ENCODE results near the gene WDR7.
A peak's percentile ranks its signal among the peaks of the same experiment; 100 is the strongest.

Gene WDR7

DNA sequence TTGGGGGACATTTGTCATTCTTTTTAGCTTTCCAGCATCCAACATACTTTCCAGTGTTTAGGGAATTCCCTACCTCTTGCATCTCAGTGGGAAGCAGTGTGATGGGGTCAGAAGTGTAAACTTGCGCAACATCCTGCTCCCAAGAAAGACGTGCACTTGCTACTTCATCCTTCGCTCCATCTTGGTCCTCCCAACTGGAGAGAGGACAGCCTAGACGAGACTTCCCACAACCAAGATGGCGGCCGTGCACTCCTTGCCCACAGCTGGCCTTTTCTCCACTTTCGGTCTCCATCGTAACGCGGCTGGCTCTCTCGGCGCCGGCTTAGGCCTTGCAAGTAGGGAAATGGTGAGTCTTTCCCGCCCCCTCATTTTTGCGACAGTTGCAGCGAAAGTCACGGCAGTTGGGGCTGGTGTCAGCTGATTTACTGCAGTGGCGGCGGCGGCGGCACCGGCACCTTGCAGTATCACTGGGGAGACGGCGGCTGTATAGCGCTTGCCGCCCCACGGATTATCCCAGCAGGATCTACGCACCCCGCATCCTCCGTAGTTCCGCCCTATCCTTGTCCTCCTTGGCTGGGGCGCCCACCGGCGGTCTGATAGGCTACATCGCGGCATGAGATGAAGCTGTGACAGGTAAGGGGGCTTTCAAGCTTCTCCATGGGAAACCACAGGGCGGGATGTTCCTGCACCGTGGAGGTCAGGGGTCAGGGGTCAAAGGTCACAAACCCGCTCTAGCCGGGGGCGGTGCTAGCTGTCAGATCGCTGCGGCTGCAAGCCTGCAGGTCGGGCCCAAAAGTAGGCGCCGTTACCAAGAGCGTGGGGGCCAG is at the start of gene WDR7:
Gene WDR7, plus strand, starts transcription at position 416 of the 827 bp plus-strand sequence. CDS start 21,157 bp downstream, outside the sequence.
- peak; percentile 85 to 94 for DNase-seq (ENCODE audit: low read depth in 2 of 2)

DNA sequence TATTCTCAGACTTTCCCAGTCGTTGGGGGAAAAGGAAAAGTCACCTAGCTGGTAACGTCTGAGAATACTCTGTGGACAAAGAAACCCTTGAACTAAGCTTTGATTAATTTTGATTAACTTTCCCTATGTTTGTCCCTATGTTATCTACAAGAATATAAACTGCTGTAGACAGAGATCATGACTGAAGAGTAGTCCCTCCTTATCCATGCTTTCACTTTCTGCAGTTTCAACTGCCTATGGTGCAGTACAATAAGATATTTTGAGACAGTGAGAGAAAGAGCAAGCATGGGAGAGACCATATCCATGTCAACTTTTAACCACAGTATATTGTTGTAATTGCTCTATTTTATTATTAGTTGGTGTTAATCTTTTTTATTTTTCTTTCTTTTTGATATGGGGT is 44.5 kb upstream of the WDR7 start:
- no peak for DNase-seq (ENCODE audit: low read depth in 2 of 2)

DNA sequence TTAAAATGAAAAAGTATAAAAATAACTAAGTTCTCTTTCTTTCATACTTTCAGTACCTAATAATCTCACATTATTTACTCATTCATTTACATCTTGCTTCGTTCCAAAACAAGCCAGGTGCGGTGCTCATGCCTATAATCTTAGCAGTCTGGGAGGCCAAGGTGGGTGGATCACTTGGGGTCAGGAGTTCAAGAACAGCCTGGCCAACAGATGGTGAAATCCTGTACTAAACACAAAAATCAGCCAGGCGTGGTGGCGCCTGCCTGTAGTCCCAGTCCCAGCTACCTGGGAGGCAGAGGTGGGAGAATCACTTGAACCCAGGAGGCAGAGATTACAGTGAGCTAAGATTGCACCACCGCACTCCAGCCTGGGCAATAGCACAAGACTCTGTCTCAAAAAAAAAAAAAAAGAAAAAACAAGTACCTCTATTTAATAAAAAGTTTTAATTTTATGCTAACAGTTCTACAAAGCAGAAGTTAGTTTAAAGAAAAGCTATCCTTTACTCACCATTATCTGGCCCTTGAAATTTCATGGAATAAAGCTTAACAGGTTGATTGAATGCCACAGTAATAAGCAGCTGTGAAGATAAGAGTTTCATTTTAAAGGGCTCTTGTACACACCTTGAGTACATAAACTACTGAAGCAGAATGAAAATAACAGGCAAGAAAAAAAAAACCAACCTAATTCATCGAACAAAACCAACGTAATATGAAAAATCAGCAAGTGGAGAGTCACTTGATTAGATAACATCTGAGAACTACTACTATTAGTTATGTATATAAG is 35.2 kb upstream of the WDR7 start:
- DNase-seq (ENCODE audit: low read depth in 2 of 2): no peak

DNA sequence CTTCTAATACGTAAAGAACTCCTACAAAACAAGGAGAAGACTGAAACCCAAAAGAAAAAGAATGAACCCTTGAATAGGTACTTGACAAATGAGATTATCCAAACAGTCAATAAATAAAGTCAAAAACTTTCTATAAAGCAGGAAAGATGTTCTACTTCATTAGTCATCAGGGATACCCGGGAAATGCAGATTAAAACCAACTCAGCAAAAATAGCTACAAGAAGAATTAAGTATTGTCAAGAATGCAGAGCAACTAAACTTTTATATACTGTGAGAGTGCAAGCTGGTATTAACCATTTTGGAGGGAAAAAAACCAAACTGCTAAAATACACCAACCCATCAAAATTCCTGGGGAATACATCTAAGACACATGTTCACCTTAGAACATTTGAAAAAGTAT is 23.2 kb upstream of the WDR7 start:
- DNase-seq (ENCODE audit: low read depth in 2 of 2): no peak

DNA sequence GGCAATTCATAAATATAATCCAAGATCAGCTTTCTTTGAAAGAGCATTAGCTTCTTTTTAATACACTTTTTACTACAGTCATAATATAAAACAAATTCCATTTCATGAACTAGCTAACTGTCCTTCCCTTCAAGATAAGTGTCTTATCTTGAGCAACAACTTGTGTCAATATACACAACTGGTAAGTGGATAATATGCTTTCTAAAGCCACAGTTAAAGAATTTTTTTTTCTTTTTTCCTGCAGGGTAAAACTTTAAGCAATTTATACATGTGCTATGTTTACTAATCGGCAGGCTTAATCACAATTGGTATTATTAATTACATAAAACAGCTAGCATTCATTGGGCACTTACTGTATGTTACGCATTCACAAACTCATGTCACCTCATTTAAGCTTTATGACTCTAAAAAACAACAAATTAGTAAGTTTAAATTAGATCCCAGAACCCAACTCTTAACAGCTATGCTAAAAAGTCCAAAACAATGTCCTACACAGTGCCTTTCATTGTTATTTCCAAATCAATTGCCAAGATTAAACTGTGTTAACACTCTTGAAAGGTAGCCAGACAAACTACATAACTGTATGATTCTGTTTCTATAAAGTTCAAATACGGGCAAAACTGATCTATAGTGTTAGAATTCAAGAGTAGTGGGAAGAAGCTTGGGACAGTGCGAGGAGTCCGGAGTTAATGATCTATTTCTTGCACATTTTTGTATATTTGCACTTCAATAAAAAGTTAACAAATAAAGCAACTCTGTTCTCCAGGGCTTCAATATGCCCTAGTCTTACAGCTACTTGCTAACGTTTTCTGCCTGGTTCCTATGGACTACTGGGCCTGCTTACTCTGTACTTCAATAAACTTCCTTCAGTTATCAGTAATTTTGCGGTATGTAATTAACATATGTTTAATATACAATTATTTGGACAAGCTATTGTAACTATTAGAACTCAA is 18.8 kb upstream of the WDR7 start:
- DNase-seq (ENCODE audit: low read depth in 2 of 2): no peak

DNA sequence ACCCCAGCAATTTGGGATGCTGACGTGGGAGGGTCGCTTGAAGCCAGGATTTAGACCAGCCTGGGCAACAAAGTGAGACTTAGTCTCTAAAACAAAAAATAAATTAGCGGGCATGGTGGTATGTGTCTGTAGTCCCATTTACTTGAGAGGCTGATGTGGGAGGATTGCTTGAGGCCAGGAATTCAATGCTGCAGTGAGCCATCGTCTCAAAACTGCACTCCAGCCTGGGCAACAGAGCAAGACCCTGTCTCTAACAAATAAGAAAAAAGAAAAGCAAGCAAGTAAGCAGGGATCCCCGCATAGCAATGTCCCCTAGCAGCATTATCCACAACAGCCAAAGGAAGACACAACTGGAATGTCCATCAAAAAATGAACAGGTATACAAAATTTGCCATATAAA is 16.2 kb upstream of the WDR7 start:
- no peak for DNase-seq (ENCODE audit: low read depth in 2 of 2)

DNA sequence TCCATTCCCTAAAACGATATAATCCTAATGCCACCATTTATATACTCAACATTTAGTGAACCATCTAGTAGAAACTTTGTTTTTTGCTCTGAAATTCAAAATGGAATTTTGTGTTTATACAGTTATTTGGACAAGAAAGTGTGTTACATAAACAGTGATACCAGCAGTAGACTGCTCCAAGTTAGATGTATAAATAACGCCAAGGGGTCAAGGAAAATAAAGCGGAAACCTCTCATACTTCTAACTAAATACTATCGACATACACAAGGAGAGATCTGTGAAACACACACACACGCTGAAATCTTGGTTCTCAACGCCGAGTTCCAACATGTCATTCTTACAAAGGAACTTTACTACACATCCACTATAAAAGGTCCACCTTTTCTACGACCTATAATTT is 14.0 kb upstream of the WDR7 start:
- no peak for DNase-seq (ENCODE audit: low read depth in 2 of 2)

DNA sequence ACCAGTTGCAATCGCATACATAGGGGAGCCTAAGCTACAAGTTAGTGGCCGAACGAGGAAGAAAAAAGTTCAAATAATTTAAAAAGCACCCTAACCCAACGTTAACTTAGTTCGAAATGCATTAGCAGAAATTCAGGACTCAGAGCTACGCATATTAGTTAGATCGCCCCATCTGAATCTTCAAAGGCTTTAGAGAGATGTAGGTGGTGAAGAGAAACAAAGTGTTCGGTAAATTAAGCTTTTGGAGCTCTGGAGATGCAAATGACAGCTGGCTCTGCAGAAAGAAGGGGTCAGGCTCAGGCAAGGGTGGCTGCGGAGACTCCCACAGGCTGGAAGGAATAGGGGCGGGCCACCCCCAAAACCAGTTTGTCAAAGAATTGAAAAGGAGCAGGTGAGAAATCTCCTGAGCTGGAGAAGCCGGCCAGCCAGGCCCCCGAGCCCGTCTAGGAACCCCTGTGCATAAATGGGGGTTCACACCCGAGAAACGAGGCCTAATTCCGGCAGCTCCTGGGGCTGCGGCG is 13.4 kb upstream of the WDR7 start:
- peak in 1 of 2 donors; percentile 10 for DNase-seq (ENCODE audit: low read depth in 2 of 2)

DNA sequence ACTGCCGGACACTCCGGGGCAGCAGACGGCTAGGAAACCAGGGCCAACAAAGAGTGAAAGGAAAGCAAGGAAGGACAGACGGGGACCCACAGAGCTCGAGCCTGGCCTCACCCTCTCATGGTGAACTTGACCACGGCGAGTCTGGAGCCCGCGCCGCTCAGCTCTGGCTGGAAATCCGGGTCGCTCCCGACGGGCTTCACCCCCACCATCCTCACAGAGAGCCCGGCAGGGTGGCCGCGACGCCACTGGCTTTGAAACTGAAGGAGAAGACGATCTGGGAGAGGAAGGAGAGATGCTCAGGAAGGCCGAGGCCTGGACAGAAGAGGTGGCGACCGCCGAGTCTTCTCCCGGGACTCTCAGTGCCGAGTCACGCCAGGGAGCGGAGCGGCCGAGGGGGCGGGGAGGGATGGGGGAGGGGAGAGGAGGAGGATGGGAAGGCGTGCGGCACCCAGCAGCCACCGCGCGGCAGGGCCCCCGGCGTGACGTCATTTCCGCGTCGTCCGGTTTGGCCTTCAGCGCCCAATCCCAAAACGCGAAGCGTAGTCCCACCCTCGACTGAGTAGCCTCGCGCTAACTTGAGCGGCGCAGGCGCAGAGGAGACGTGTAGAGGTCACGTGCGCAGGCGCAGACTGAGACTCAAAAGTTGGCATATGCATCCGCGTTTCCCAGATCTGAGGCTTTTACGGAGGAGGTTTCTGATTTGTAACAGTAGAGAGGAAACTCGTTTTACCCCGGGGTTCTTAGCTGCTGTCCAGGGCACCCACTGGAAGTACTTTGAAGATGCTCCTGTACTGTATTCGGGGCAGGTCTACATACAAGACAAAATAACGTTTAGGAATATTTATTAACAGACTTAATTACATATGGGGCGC is 12.7 kb upstream of the WDR7 start, which contains the start of gene TXNL1:
Gene TXNL1, minus strand, starts transcription at position 361 of the 872 bp plus-strand sequence. Its CDS starts 152 bp downstream, at position 209.
- peak; percentile 99 for DNase-seq (ENCODE audit: low read depth in 2 of 2)

DNA sequence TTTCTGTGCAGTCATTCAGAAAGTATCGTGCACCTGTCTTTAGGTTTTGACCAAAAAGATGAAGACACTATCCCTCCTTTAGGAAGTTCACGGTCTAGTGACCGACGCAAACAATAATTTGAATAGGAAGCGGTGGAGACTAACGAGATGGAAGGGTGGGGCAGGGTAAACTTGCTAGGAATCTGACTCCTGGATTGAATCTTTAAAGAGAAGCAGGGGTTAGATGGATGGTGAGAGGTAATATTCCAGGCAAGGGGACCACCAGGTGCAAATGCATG is 12.1 kb upstream of the WDR7 start:
- no peak for DNase-seq (ENCODE audit: low read depth in 2 of 2)

DNA sequence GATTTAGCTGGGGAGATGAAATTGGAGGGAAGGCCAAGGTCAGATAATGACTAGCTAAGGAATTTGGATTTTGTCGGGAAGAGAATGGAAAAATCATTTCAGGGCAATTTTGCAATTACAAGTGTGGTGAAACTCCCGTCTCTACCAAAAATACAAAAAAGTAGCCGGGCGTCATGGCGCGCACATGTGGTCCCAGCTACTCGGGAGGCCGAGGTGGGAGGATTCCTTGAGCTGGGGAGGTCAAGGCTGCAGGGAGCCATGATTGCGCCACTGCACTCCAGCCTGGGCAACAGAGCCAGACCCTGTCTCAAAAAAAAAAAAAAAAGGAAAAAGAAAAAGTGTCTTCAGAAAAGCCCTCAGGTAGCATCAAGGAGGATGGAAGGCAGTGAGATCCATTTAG is 11.6 kb upstream of the WDR7 start:
- no peak for DNase-seq (ENCODE audit: low read depth in 2 of 2)

DNA sequence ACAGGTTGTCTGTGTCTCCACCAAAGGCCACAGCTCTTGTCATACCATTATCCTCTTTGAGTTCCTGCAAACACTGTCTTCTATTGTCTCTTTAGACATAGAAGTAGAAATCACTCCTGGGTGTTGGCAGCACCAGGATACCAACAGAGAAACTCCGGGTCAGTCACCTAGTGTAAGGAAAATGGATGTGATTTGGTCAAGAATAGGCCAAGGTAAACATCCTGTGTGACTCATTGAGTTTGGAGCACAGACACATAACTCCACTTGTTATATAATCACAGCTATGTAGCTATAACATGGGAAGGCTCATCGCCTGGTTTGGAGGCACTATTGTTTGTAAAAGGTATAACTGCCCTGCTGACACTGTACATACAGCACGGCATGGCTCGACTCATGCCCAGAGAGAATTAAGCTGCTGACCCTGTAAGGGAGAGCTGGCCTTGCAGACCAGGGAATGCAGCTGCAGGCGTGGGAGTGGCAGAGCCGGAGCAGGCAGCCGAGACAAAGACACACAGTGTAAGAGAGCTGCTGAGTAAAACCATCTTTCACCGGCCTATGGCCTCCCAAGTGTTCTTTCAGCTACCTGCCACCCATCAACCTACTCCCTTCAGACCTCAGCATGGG is 9.3 kb upstream of the WDR7 start:
- DNase-seq (ENCODE audit: low read depth in 2 of 2): no peak

DNA sequence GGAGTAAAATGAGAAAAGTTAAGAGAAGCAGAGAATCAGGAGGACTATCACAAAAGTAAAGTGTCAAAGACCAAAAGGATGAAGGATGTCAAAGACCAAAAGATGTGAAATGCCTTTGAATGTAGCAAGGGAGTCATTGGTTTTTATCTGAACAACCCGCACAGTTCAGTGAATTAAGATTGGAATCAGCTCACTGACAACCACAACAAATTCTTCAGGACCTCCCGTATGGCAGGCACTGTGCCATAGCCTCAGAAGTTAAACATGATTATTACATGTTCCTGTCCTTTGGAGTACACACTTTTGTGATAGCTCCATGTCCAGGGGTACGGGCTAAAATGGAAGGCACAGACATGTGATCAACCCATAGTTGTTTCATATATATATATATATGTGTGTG is 7.8 kb upstream of the WDR7 start:
- no peak for DNase-seq (ENCODE audit: low read depth in 2 of 2)

DNA sequence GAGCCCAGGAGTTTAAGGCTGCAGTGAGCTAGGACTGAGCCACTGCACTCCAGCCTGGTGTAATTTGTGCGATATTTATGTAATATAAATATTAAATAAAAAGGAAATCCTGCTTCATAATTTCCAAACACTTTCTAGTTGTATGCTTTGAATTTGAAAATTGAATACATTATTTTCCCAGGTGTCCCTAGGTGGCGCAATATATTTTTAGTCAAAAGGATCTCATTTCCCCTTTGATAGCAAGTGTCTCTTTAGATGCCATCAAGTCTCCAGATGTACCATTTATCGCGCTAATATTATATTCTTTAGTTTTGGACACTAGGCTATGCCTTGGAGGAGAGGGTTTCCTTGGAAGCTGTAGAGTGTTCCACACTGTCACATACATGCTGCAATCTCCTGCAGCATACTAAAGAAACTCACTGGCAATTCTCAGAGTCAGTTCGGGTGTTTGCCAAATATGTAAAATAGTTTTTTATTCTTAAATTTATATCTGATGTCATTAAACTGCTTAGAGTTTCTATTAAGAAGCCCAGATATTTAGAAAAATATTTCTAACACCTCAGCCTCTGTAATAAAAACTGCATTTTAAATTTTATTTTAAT is 5.6 kb upstream of the WDR7 start:
- DNase-seq (ENCODE audit: low read depth in 2 of 2): no peak

DNA sequence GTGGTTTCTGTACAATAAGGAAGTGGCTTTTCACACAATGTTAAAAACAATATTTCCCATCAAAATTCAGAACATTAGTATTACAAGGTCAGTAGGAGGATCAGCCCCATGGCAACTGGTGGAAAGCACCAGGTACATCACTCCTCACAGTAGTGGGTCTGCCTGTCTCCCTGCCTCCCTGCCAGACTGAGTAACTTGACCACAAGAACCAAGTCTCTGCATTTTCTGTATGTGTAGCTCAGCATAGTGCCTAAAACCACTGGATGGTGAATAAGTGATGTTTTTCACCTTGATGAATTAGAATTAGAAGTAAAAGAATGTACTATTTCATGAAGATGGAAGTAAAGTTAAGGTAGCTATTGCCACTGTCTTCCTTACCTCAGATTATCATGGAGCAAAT is 4.1 kb upstream of the WDR7 start:
- DNase-seq (ENCODE audit: low read depth in 2 of 2): no peak

DNA sequence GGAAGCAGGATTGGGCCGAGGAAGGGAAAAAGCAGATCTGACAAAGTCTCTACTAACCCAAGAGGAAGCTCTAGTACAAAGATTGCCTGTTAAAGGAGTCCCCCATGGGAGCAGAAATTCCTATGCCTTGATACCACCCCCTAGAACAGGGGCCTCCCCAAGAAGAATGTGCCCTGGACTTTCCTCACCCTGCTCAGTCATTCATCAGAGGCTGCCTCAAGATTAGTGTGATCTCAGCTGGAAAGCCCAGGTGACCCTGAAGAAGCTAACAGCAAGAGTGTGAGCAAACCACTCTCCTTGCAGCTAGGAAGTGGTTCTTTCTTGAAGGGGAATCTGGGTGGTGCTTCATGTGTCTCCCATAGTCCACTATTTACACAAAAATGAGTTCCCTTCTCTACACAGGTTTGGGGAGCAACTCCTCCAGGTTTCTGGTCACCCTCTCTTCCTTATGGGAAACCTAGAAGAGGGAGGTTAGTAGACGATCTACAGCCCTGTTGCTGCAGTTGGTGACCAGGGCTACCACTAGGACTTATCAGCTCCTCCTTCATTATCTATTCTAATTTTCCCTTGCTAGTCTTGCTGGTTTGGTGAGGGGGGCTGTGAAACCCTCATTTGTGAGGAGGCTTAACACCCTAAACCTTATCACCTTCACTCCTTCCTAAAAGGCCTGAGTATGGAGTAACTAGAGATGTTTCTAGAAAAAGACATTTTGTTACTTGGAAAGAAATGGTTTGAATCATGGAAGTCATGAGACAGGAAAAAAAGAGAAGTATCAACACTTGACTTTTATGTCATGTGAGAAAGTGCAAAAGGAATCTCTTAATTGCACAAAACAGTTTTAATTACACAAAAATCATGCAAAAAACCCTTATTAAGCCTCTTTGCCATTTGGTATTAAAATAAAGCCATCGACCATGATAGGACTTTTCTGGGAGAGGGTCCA is 2.9 kb upstream of the WDR7 start:
- no peak for DNase-seq (ENCODE audit: low read depth in 2 of 2)

DNA sequence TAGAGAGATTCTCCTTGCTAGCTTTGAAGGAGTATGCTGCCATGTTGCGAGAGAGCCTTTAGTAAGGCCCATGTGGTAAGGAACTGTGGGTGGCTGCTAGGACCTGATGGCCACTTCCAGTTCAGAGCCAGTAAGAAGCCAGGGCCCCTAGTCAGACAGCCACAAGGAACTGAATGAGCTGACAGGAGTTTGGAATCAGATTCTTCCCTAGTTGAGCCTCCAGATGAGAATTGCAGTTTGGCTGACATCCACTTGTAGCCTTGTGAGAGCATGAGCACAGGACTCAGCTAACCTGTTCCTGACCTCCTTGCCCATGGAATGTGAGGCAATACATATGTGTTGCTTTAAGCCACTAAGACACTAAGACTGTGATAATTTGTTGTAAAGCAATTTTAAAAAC is 1.2 kb upstream of the WDR7 start:
- no peak for DNase-seq (ENCODE audit: low read depth in 2 of 2)

DNA sequence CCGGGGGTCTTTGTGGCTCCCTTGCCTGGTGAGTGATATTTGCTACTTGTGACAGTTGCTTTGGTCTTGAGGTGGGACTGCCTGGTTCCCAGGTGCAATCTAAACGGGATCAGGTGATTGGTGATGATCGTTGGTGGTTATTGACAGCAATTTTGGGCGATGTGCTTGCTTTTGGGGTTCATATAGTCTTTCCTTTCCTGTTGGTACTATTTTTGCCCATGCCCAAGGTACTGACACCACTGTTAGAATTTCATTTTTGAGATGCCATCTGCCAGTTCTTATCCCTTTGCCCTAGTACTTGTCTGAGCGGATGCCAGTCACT is 573 bp downstream of the WDR7 start:
- no peak for DNase-seq (ENCODE audit: low read depth in 2 of 2)

DNA sequence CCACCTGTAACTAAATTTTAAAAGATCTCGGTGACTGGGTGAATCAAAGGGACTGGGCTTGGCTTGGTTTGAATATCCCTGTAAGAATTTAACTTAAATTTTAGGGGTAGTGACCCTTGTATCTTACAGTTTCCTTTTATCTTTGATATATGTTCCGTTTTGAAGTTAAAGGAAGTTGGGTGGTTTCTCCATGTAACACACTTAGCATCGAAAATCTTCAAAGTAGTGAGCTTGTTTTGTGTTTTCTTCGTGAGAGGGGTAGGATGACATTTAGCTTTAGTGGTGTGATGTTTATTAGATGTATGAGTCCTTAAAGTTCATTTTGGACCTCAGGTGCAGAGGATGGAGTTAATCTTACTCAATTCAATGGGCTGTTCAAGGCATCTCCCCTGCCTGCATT is 1.6 kb downstream of the WDR7 start:
- no peak for DNase-seq (ENCODE audit: low read depth in 2 of 2)

All from stimulated activated CD4-positive, alpha-beta T cell treated with anti-CD3 and anti-CD28 coated beads, Interleukin-1b, Interleukin-23, amount 100 ng/mL, for 4 hours (primary cell).